Measurements from ENCODE around the gene PTCRA. TPM values are rescaled to one million over a fixed set of nuclear protein-coding genes. Genes with fewer than 3 reads are reported as not detected.

The PTCRA gene
- not detected for polyA plus RNA-seq (2012; ENCODE audit: insufficient read depth, insufficient read length, low read depth)

- H3K4me1 ChIP-seq = no peaks in the 10 kb centered on the region
Observed at GRCh38 chr6:42915732-42916131, at the start of gene PTCRA. PTCRA (plus strand) TSS chr6:42916053; CDS start chr6:42916070, 17 bp downstream.

GRCh38 chr6:42870145-42870936 lies 45.5 kb upstream of the PTCRA start:
- Histone ChIP-seq H3K36me3 (peaks cover 3% of the 10 kb centered on the region; the same call in 1 of the 2 replicates), H3K4me1 (no peaks in the 10 kb centered on the region), H3K4me3 (ENCODE audit: low read depth, low read length) (no peak overlapping the region), H3K9me3 (no peaks in the 10 kb centered on the region), H3K27me3 (no peaks in the 10 kb centered on the region)
- TF ChIP-seq CTCF (IDR thresholded peaks at IDR 0.05; ENCODE audit: low read depth, low read length) = no peak
- DNase-seq = no peak

More at GRCh38 chr6:42915732-42916131, at the start of gene PTCRA:
- DNase-seq = no peak
- H3K36me3 ChIP-seq = no peaks in the 10 kb centered on the region
- no peak for TF ChIP-seq CTCF (IDR thresholded peaks at IDR 0.05; ENCODE audit: low read depth, low read length)
- H3K27me3 ChIP-seq = no peaks in the 10 kb centered on the region
- H3K4me3 ChIP-seq (ENCODE audit: low read depth, low read length) = no peak within 1 kb of the TSS
- no peaks in the 10 kb centered on the region for H3K9me3 ChIP-seq

- no peaks in the 10 kb centered on the region for H3K27me3 ChIP-seq
- no peaks in the 10 kb centered on the region for H3K9me3 ChIP-seq
- TF ChIP-seq CTCF (IDR thresholded peaks at IDR 0.05; ENCODE audit: low read depth, low read length) = no peak
- H3K4me1 ChIP-seq = no peaks in the 10 kb centered on the region
- H3K4me3 ChIP-seq (ENCODE audit: low read depth, low read length) = no peak overlapping the region
- peaks cover under 1% of the 10 kb centered on the region; the same call in 1 of the 2 replicates for H3K36me3 ChIP-seq
- DNase-seq = no peak
Observed at GRCh38 chr6:42871711-42872110, 44.1 kb upstream of the PTCRA start.

GRCh38 chr6:42873313-42873712 lies 42.5 kb upstream of the PTCRA start:
- Histone ChIP-seq H3K9me3 (no peaks in the 10 kb centered on the region), H3K36me3 (no peaks in the 10 kb centered on the region), H3K4me1 (no peaks in the 10 kb centered on the region), H3K4me3 (ENCODE audit: low read depth, low read length) (no peak overlapping the region), H3K27me3 (no peaks in the 10 kb centered on the region)
- TF ChIP-seq CTCF (IDR thresholded peaks at IDR 0.05; ENCODE audit: low read depth, low read length) = no peak
- no peak for DNase-seq

- H3K9me3 ChIP-seq = no peaks in the 10 kb centered on the region
- H3K4me3 ChIP-seq (ENCODE audit: low read depth, low read length) = no peak overlapping the region
- H3K36me3 ChIP-seq = peaks cover 21% of the 10 kb centered on the region
- no peaks in the 10 kb centered on the region for H3K4me1 ChIP-seq
- no peak for DNase-seq
- H3K27me3 ChIP-seq = no peaks in the 10 kb centered on the region
- TF ChIP-seq CTCF (IDR thresholded peaks at IDR 0.05; ENCODE audit: low read depth, low read length) = no peak
Observed at GRCh38 chr6:42877695-42878094, 38.2 kb upstream of the PTCRA start.

All from BE2C (cell line).